ENCODE results near the gene HIGD2A.

Gene HIGD2A

GRCh38 chr5:176365351-176366231 lies 23.0 kb upstream of the HIGD2A start, which contains the start of gene ARL10:
ARL10 (plus strand) TSS chr5:176365487; CDS start chr5:176365564, 77 bp downstream.
- TF ChIP-seq CTCF (IDR thresholded peaks at IDR 0.05; ENCODE audit: insufficient read depth, low read length, poor library complexity, severe bottlenecking) (no peak), EZH2phosphoT487 (conservative IDR thresholded peaks at IDR 0.05; ENCODE audit: low read length) (no peak)
- Histone ChIP-seq H3K27me3 (ENCODE audit: low read length) (no peaks in the 10 kb centered on the region), H3K4me2 (ENCODE audit: low read depth, low read length, poor library complexity, severe bottlenecking) (no peak within 1 kb of the TSS)

GRCh38 chr5:176366232-176366894 lies 22.2 kb upstream of the HIGD2A start:
- Histone ChIP-seq H3K27me3 (ENCODE audit: low read length) (no peaks in the 10 kb centered on the region), H3F3A (ENCODE audit: insufficient read depth) (peaks cover 8% of the 10 kb centered on the region; the same call in 1 of the 2 replicates), H3K9ac (ENCODE audit: low read length) (no peak overlapping the region), H3K4me3 (ENCODE audit: insufficient read depth, low read length, poor library complexity, severe bottlenecking) (no peak overlapping the region), H3K79me2 (ENCODE audit: insufficient read depth, low read length) (peaks cover under 1% of the 10 kb centered on the region; the same call in 1 of the 2 replicates), H3K9me2 (replicated peaks; ENCODE audit: insufficient read depth, low read length) (no peaks in the 10 kb centered on the region), H4K20me1 (ENCODE audit: low read depth, low read length) (no peaks in the 10 kb centered on the region), H3K36me3 (ENCODE audit: low read length) (no peaks in the 10 kb centered on the region), H3K27ac (ENCODE audit: low read depth, low read length) (no peak overlapping the region), H3K4me2 (ENCODE audit: low read depth, low read length, poor library complexity, severe bottlenecking) (no peak overlapping the region), H3K9me3 (ENCODE audit: insufficient read depth, low read length) (no peaks in the 10 kb centered on the region), H2AFZ (ENCODE audit: low read depth, low read length, severe bottlenecking) (no peak overlapping the region)
- TF ChIP-seq EZH2phosphoT487 (conservative IDR thresholded peaks at IDR 0.05; ENCODE audit: low read length) (no peak), CTCF (IDR thresholded peaks at IDR 0.05; ENCODE audit: insufficient read depth, low read length, poor library complexity, severe bottlenecking) (no peak)

More at GRCh38 chr5:176365351-176366231, 23.0 kb upstream of the HIGD2A start, which contains the start of gene ARL10:
- peaks cover 8% of the 10 kb centered on the region; the same call in 1 of the 2 replicates for H3F3A ChIP-seq (ENCODE audit: insufficient read depth)
- H3K9me2 ChIP-seq (replicated peaks; ENCODE audit: insufficient read depth, low read length) = no peaks in the 10 kb centered on the region
- no peaks in the 10 kb centered on the region for H3K36me3 ChIP-seq (ENCODE audit: low read length)
- peaks cover 8% of the 10 kb centered on the region for H3K79me2 ChIP-seq (ENCODE audit: insufficient read depth, low read length)
- no peaks in the 10 kb centered on the region for H3K9me3 ChIP-seq (ENCODE audit: insufficient read depth, low read length)
- H3K4me3 ChIP-seq (ENCODE audit: insufficient read depth, low read length, poor library complexity, severe bottlenecking) = no peak within 1 kb of the TSS
- no peaks in the 10 kb centered on the region for H4K20me1 ChIP-seq (ENCODE audit: low read depth, low read length)
- H3K27ac ChIP-seq (ENCODE audit: low read depth, low read length) = no peak within 1 kb of the TSS
- no peak within 1 kb of the TSS for H2AFZ ChIP-seq (ENCODE audit: low read depth, low read length, severe bottlenecking)
- H3K9ac ChIP-seq (ENCODE audit: low read length) = no peak within 1 kb of the TSS

DNA sequence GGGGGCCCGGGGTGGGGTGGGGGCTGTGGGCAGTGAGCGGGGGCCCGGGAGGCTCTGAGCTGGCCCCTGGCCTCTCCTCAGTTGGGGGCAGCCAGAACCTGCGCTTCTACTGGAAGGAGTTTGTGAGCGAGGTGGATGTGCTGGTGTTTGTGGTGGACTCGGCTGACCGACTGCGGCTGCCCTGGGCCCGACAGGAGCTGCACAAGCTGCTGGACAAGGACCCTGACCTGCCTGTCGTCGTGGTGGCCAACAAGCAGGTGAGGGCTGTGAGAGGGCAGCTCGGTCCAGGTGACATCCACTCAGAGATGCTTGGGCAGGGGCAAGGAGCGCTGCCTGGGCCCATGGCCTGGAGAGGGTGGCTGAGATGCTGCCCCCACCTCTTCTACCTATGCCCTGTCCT lies 19.8 kb upstream of the HIGD2A start:
- no peaks in the 10 kb centered on the region for H3F3A ChIP-seq (ENCODE audit: insufficient read depth)
- TF ChIP-seq CTCF (IDR thresholded peaks at IDR 0.05; ENCODE audit: insufficient read depth, low read length, poor library complexity, severe bottlenecking) (no peak), EZH2phosphoT487 (conservative IDR thresholded peaks at IDR 0.05; ENCODE audit: low read length) (no peak)
- no peaks in the 10 kb centered on the region for H3K9me2 ChIP-seq (replicated peaks; ENCODE audit: insufficient read depth, low read length)
- no peaks in the 10 kb centered on the region for H3K79me2 ChIP-seq (ENCODE audit: insufficient read depth, low read length)
- no peak overlapping the region for H3K27ac ChIP-seq (ENCODE audit: low read depth, low read length)
- no peaks in the 10 kb centered on the region for H3K36me3 ChIP-seq (ENCODE audit: low read length)
- no peak overlapping the region for H3K4me3 ChIP-seq (ENCODE audit: insufficient read depth, low read length, poor library complexity, severe bottlenecking)
- H3K27me3 ChIP-seq (ENCODE audit: low read length) = no peaks in the 10 kb centered on the region
- H4K20me1 ChIP-seq (ENCODE audit: low read depth, low read length) = no peaks in the 10 kb centered on the region
- H2AFZ ChIP-seq (ENCODE audit: low read depth, low read length, severe bottlenecking) = no peak overlapping the region
- no peak overlapping the region for H3K9ac ChIP-seq (ENCODE audit: low read length)
- no peaks in the 10 kb centered on the region for H3K9me3 ChIP-seq (ENCODE audit: insufficient read depth, low read length)
- no peak overlapping the region for H3K4me2 ChIP-seq (ENCODE audit: low read depth, low read length, poor library complexity, severe bottlenecking)

Data from SU-DHL-6 (cell line).